BE2C (cell line): ENCODE data around the gene SSU72.
A peak's percentile ranks its signal among the peaks of the same experiment; 100 is the strongest.

Experiments
- DNase-seq: peaks from one replicate; pipeline ENCODE4 v3.0.0-alpha.2; 2020
- H3K27me3 ChIP-seq: fragments of 250-450 bp; sonication (Bioruptor Pico); 2 replicates; pipeline ENCODE4 v1.5.1; 2020; ENCODE audit warnings: mild to moderate bottlenecking
- H3K36me3 ChIP-seq: fragments of 250-450 bp; sonication (Bioruptor Pico); 2 replicates; pipeline ENCODE4 v1.5.1; 2020; ENCODE audit warnings: mild to moderate bottlenecking
- H3K4me1 ChIP-seq: fragments of 250-450 bp; sonication (Bioruptor Pico); 2 replicates; pipeline ENCODE4 v1.5.1; 2020
- H3K4me3 ChIP-seq: 2 replicates; pipeline ENCODE4 v1.5.1; 2011; ENCODE audit warnings: low read depth, low read length
- H3K9me3 ChIP-seq: fragments of 250-450 bp; sonication (Bioruptor Pico); 2 replicates; pipeline ENCODE4 v1.5.1; 2020
- CTCF ChIP-seq: IDR thresholded peaks from 2 replicates; pipeline ENCODE4 v1.5.1; 2012; ENCODE audit warnings: mild to moderate bottlenecking, low read depth, low read length

Gene SSU72

GRCh38 chr1:1601564-1602303, 27.1 kb upstream of the SSU72 start:
- Histone ChIP-seq H3K9me3 (no peaks in the 10 kb centered on the region), H3K27me3 (peaks cover 4% of the 10 kb centered on the region), H3K36me3 (no peaks in the 10 kb centered on the region), H3K4me1 (peaks cover 20% of the 10 kb centered on the region), H3K4me3 (no peak overlapping the region)
- TF ChIP-seq CTCF, result no peak
- no peak for DNase-seq

- H3K27me3 ChIP-seq, result peaks cover 4% of the 10 kb centered on the region
- TF ChIP-seq CTCF, result no peak
- no peaks in the 10 kb centered on the region for H3K9me3 ChIP-seq
- H3K4me3 ChIP-seq, result no peak overlapping the region
- no peaks in the 10 kb centered on the region for H3K36me3 ChIP-seq
- H3K4me1 ChIP-seq, result peaks cover 20% of the 10 kb centered on the region
- no peak for DNase-seq
Measured at GRCh38 chr1:1600861-1601563, 26.3 kb upstream of the SSU72 start.

- Histone ChIP-seq H3K4me3 (peak within 1 kb of the TSS; percentile 36), H3K27me3 (peaks cover 4% of the 10 kb centered on the region), H3K4me1 (peaks cover 20% of the 10 kb centered on the region), H3K36me3 (no peaks in the 10 kb centered on the region), H3K9me3 (no peaks in the 10 kb centered on the region)
- TF ChIP-seq CTCF, result no peak
- no peak for DNase-seq
Measured at GRCh38 chr1:1599935-1600860, 25.5 kb upstream of the SSU72 start, which contains the start of gene FNDC10. FNDC10 (minus strand) TSS chr1:1600135; CDS start chr1:1600015, 120 bp downstream.

- Histone ChIP-seq H3K36me3 (no peaks in the 10 kb centered on the region), H3K4me1 (peaks cover 20% of the 10 kb centered on the region), H3K4me3 (no peak overlapping the region), H3K9me3 (no peaks in the 10 kb centered on the region), H3K27me3 (peaks cover 4% of the 10 kb centered on the region)
- TF ChIP-seq CTCF, result no peak
- DNase-seq, result peak; percentile 68
Measured at GRCh38 chr1:1599030-1599934, 24.6 kb upstream of the SSU72 start.

- Histone ChIP-seq H3K4me1 (peaks cover 18% of the 10 kb centered on the region), H3K27me3 (peaks cover 4% of the 10 kb centered on the region), H3K36me3 (no peaks in the 10 kb centered on the region), H3K4me3 (no peak overlapping the region), H3K9me3 (no peaks in the 10 kb centered on the region)
- no peak for DNase-seq
- TF ChIP-seq CTCF, result no peak
Measured at GRCh38 chr1:1598720-1599029, 24.0 kb upstream of the SSU72 start.
